IPS-20b (cell line): ENCODE data around the gene CFAP97D1.

Experiments
- H3K27ac ChIP-seq: one replicate; pipeline ENCODE4 v1.5.1; 2013; ENCODE audit warnings: low read length
- H3K27me3 ChIP-seq: 2 replicates; pipeline ENCODE4 v1.6.1; 2013; ENCODE audit warnings: mild to moderate bottlenecking, low read length, inconsistent platforms; ENCODE audit not compliant: insufficient read depth
- H3K36me3 ChIP-seq: 2 replicates; pipeline ENCODE4 v1.6.1; 2013; ENCODE audit warnings: low read depth, mild to moderate bottlenecking, inconsistent platforms, low read length, moderate library complexity; ENCODE audit not compliant: insufficient read depth
- H3K4me1 ChIP-seq: 2 replicates; pipeline ENCODE4 v1.6.1; 2013; ENCODE audit warnings: mild to moderate bottlenecking, control low read depth, inconsistent platforms, low read length, moderate library complexity; ENCODE audit not compliant: insufficient read depth
- H3K4me3 ChIP-seq: 2 replicates; pipeline ENCODE4 v1.5.1; 2013; ENCODE audit warnings: mild to moderate bottlenecking, low read length, inconsistent platforms
- H3K9ac ChIP-seq: 2 replicates; pipeline ENCODE4 v1.6.1; 2013; ENCODE audit warnings: low read depth, mild to moderate bottlenecking, inconsistent platforms, low read length, moderate library complexity
- H3K9me3 ChIP-seq: 2 replicates; pipeline ENCODE4 v1.6.1; 2013; ENCODE audit warnings: mild to moderate bottlenecking, low read depth, low read length, inconsistent platforms; ENCODE audit not compliant: insufficient read depth

CFAP97D1 gene

DNA sequence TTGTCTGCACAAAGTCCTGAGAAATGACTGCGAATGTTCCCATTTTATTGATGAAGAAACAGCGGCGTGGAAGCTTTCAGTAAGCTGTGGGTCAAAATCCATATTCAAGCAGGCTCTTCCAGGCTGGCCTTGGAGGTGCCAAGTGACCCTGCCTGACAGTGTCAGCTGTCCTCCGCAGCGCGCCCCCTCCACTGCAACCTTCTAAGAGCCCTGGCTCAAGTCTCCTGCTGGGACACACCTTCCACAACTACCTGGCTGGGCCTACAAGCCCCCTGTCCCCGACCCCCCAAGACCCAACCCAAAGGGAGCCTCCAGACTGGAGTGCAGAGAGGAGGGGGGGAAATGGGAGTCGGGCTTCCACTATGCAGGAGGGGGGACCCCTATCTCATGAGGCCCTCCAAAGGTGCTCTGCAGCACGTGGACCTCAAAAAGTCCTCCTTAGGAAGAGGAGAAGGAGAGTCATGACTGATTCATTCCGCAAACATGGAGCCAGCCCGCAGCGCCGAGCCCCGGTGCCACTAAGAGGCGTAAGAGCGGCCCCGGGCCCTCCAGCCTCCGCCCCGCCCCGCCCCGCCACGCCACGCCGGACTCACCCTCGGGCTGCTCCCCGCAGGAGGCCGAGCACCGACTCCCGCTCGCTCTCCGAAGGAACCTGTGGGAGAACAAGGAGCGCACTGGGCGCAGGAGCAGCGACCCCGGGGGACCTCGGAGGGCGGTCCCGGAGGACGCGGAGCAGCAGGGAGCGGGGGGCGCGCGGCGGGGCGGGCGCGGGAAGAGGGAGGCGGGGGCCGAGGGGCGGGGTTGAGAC lies 52.1 kb downstream of the CFAP97D1 start:
- no peak overlapping the region for H3K27ac ChIP-seq
- no peaks in the 10 kb centered on the region; the same call in 1 of the 2 replicates for H3K9me3 ChIP-seq
- peaks cover 30% of the 10 kb centered on the region for H3K27me3 ChIP-seq
- peak overlapping the region; percentile 67 for H3K4me3 ChIP-seq
- peaks cover 12% of the 10 kb centered on the region; the same call in 1 of the 2 replicates for H3K36me3 ChIP-seq
- H3K4me1 ChIP-seq: no peaks in the 10 kb centered on the region
- H3K9ac ChIP-seq: no peak overlapping the region

DNA sequence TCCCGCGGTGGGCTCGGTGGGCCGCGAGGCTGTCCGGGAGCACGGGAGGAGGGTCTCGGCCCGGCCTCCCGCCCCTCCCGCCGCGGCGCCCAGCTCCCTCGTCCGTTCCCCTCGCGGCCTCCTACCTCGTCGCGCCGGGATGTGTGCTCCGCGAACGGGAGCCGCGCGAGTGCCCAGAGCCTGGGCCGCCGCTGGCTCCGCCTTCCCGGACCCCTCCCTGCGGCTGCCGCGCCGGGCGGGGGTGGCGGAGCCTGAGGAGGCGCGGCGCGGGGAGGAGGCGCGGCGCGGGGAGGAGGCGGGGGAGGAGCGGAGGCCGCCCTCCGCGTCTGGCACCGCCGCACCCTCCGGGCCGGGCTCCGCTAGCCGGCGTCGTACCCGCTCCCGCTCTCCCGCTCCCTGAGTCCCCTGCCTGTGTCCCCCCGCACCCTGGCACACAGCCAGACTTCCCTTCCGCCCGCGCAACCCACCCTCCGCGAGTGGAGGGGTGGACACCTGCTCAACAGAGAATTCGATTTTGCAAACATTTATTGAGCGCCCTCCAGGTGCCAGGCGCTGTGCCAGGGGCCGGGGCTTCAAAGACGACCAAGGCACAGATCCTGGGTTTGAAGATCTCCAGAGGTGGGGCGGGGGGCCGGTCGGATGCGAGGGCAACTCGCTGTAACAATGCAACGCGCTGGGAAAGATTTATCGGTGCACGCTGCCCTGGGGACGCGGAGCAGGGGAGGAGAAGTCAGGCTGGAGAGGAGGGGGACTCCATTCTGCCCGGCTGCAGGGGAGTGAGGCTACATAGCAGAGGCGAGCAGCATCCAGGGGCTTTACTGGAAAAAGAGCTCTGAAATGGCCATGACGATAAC lies 53.0 kb downstream of the CFAP97D1 start, which contains the start of gene MPP3:
Gene MPP3, minus strand, starts transcription at position 171 of the 854 bp plus-strand sequence. CDS start 1,240 bp downstream, outside the sequence.
- Histone ChIP-seq H3K4me3 (peak within 1 kb of the TSS; percentile 67), H3K4me1 (no peaks in the 10 kb centered on the region), H3K9me3 (no peaks in the 10 kb centered on the region; the same call in 1 of the 2 replicates), H3K36me3 (peaks cover 9% of the 10 kb centered on the region; the same call in 1 of the 2 replicates), H3K9ac (peak within 1 kb of the TSS; percentile 49; the same call in 1 of the 2 replicates), H3K27me3 (peaks cover 30% of the 10 kb centered on the region), H3K27ac (no peak within 1 kb of the TSS)

DNA sequence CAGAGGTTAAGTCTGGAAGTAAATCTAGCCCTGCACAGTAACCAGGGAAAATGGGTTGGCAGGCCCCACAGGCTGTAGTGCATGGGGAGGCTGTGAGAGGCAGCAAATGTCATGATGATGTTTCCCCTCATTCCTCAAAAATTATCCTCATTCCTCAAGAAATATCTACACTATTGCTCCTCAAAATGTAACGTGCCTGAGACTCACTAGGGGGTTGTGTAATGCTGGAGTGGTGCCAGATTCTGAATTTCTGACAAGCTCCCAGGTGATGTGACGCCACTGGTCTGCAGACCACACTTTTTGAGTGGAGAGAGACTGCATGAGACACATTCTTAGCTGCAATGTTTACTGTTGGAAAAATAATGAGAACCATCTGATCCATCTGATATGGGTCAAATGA lies 53.9 kb downstream of the CFAP97D1 start:
- H3K4me1 ChIP-seq: no peaks in the 10 kb centered on the region
- no peaks in the 10 kb centered on the region; the same call in 1 of the 2 replicates for H3K9me3 ChIP-seq
- 0 out of 2 replicates have a peak, but pooled peaks cover 2% of the 10 kb centered on the region for H3K36me3 ChIP-seq
- H3K27me3 ChIP-seq: peaks cover 30% of the 10 kb centered on the region
- H3K27ac ChIP-seq: no peak overlapping the region
- no peak overlapping the region for H3K4me3 ChIP-seq
- H3K9ac ChIP-seq: no peak overlapping the region
